CD4-positive, alpha-beta T cell treated with Interleukin-2 at 100 ng/mL for 4 hours (primary cell): Measurements from ENCODE around the gene TRAK2.
"Not testable (repeated sequence)": the region's sequence is repeated elsewhere in the genome, so short reads cannot be mapped to it uniquely, and the experiment has no call there.

ENCODE experiments used
- DNase-seq: peaks from one replicate; pipeline ENCODE4 v3.0.0-alpha.2; 2020; ENCODE audit warnings: low spot score

TRAK2 gene

GRCh38 chr2:201448701-201449100, 2.6 kb downstream of the TRAK2 start:
- DNase-seq = peak; percentile 80

GRCh38 chr2:201448061-201448460, 3.2 kb downstream of the TRAK2 start:
- no peak for DNase-seq

DNA sequence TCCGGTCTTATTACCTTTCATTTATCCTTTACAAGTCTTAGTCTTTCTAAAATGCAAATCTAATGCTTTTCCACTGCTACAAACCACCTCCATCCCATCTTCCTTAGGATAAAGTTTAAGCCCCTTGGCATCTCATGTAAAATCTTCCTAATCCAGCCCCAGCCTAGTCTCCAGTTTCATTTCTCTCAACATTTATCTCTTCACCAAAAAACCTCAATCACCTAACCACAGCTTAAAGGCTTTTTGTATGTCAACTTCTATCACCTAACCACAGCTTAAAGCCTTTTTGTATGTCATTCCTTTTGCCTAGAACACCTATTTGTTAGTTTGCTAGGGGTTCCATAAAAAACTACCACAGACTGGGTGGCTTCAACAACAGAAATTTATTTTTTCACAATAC, 4.2 kb downstream of the TRAK2 start:
- peak; percentile 41 for DNase-seq

- DNase-seq = no peak
Measured at GRCh38 chr2:201444746-201445465, 6.4 kb downstream of the TRAK2 start.

DNA sequence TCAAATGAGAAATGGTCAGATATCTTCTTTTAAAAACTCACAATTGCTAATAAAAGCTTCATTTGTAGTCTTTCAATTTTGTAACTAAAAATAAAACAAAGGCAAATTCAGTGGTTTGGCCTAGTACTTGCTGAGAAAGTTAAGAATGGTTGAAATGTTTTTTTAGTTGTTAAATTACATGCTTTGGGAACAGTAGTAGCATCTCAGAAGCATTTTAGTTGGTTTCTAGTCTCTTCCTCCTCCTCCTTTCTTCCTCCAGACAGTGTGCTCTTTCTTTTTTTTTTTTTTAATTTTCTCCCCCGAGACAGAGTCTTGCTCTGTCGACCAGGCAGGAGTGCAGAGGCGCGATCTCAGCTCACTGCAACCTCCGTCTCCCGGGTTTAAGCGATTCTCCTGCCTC, 9.8 kb downstream of the TRAK2 start:
- DNase-seq = no peak

GRCh38 chr2:201440182-201440581, 11.1 kb downstream of the TRAK2 start:
- no peak for DNase-seq

- DNase-seq = not testable (repeated sequence)
Measured at GRCh38 chr2:201439336-201439922, 11.8 kb downstream of the TRAK2 start.

- DNase-seq = no peak
Measured at GRCh38 chr2:201436141-201436540, 15.1 kb downstream of the TRAK2 start.

DNA sequence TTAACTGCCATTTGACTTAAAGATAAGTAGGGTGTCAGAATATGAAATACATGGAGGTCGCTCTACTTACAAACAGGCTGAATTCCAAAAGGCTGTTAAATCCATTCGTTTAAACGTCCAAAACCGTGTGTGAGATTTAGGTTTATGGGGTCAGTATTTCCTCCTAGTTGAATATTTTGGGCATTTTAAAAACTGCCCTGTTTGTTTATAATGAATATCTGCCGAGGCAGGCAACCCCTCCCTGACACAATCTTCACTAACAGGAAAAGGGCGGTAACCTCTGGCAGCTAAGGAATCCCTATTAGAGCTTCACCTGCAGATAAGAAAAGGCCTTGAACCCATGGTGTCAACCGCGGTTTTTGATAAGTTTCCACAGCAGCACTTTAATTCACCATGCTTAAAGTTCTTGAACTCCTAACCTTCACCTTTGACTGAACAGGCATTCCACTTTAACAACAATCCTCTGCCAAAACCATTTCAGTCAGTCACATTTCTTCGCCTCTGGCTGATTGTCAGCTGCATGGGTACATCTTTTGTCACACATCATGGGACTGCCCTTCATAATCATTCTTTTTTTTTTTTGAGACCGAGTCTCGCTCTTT, 17.8 kb downstream of the TRAK2 start:
- DNase-seq = no peak

DNA sequence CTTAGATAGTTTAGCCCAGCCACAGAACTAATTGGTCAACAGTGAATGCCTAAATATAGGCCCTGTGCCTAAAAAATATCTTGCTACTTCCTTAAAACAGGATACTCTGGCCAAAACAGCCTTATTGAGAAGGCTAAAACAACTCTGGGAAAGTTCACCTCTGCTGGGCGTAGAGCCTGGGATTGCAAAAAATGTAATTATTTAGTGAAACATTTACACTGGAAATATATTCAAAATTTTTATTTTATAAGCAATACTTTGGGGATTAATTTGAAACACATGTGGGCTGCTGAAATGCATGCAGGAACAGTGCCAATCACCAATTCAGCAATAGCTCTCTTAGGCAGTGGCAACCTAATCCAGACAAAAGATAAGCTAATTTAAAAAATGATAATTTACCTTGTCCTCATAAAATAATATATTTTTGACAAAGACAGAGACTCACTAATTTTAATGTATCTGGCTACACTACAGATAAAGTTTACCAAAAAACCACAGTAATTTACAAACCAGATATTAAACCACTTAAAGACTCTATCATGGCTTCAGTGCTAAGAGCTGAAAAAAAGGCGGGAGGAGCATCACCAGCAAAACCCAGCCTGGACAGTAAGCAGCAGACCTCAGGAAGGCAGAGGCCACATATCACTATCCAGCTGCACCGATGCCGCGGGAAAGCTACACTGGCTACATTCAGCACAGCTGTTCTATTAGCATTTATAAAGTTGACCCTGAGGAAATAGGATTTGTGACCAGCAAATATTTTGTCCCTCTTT, 18.5 kb downstream of the TRAK2 start:
- no peak for DNase-seq

GRCh38 chr2:201432038-201432620, 19.1 kb downstream of the TRAK2 start:
- DNase-seq = peak; percentile 69

DNA sequence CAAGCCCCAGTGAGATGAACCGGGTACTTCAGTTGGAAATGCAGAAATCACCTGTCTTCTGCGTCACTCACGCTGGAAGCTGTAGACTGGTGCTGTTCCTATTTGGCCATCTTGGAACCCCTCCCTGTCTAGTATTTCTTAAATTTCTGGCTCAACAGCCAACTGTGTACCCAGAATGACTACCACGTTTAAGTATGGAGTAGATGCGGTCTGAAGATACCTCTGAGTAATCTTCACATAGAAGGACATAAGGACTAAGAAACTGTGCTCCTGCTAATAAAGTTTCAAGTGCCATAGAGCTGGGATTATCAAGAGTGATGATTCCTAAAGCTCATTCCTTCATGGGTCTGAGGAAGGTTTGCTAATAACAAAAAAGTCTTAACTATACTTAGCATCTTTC, 20.4 kb downstream of the TRAK2 start:
- DNase-seq = no peak

- not testable (repeated sequence) for DNase-seq
Measured at GRCh38 chr2:201430322-201430721, 20.9 kb downstream of the TRAK2 start.

DNA sequence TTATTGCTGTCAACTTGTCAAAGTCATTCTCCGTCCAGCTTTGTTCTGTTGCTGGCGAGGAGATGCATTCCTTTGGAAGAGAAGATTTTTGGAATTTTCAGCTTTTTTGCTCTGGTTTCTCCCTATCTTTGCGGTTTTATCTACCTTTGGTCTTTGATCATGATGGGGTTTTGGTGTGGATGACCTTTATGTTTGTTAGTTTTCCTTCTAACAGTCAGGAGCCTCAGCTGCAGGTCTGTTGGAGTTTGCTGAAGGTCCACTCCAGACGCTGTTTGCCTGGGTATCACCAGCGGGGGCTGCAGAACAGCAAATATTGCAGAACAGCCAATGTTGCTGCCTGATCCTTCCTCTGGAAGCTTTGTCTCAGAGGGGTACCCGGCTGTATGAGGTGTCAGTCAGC, 21.4 kb downstream of the TRAK2 start:
- DNase-seq = not testable (repeated sequence)

GRCh38 chr2:201428366-201428765, 22.9 kb downstream of the TRAK2 start:
- DNase-seq = not testable (repeated sequence)

DNA sequence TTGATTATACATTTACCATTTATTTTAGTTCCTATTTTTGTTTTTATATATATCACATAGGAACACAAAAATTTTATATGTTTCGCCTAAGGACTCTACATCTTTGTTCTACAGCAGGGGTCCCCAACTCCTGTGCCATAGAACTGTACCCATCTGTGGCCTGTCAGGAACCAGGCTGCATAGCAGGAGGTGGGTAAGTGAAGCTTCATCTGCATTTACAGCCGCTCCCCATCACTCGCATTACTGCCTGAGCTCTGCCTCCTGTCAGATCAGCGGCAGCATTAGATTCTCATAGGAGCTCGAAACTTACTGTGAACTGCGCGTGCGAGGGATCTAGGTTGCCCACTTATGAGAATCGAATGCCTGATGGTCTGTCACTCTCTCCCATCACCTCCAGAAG, 25.3 kb downstream of the TRAK2 start:
- DNase-seq = no peak

DNA sequence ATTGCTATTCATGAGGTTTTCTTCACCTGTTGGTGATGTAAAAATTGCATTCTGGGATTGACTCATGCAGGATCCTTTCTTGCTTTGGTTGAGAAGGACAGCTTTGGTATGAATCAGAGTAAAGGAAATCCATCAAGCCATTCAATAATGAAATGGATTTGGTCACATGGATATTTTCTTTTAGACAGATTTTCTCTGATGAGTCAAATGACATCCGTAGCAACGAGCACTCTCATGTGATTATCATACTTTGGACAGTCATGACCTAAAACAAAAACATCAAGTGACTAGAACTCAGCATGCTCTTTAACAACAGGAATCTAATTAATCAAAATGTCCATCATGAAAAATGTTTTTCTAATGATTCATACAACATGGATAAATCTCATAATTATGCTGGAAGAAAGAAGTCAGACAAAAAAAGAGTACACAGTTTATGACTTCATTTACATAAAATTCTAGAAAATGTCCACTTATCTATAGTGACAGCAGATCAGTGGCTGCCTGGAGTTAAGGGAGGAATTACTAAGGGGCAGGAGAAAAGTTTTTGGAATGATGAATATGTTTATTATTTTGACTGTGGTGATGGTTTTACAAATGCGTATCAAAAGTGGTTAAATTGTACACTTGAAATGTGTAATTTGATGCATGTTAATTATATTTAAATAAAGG, 30.7 kb downstream of the TRAK2 start:
- DNase-seq = peak; percentile 35

GRCh38 chr2:201419986-201420385, 31.3 kb downstream of the TRAK2 start:
- DNase-seq = no peak

GRCh38 chr2:201419057-201419635, 32.1 kb downstream of the TRAK2 start:
- peak; percentile 20 for DNase-seq

DNA sequence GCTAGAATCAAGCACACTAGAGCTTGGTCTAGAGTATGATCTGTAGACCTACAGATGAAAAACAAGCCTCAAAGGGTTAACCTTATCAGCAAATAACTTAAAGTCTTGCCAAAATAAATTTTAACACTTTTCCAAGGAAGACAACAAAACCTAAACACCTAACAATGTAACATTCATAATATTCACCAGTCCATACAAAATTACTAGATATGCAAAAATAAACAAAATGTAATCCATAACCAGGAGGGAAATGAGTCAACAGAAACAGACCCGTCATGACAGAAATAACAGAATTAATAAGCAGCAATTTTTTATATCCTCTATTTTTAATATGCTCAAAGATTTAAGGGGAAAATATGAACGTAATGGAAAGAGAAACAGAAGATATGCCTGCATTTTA, 36.1 kb downstream of the TRAK2 start:
- no peak for DNase-seq
